Tibial artery (tissue), 4 donors: ENCODE measurements around the gene ERC2.

Experiments used
- DNase-seq, 2 donors: peaks; one replicate each; pipeline ENCODE4 v3.0.0-alpha.2; 2019
- H3K27ac ChIP-seq, 2 donors: fragments of 200-600 bp; sonication (generic) in 1 of 2; 1 replicate in 1 of 2; 2 replicates in 1 of 2; pipeline ENCODE4 v1.5.1; 2018 to 2019; ENCODE audit warnings: mild to moderate bottlenecking in 1 of 2
- H3K27me3 ChIP-seq, 2 donors: fragments of 200-600 bp; sonication (generic) in 1 of 2; one replicate each; pipeline versions ENCODE4 v1.5.1 to v1.6.0; 2016 to 2019
- H3K36me3 ChIP-seq, 3 donors: fragments of 200-600 bp; sonication (generic) in 2 of 3; one replicate each; pipeline ENCODE4 v1.5.1; 2016 to 2019; ENCODE audit warnings: mild to moderate bottlenecking in 2 of 3
- H3K4me1 ChIP-seq, 4 donors: fragments of 200-600 bp; sonication (generic) in 2 of 4; 1 replicate in 3 of 4; 2 replicates in 1 of 4; pipeline ENCODE4 v1.5.1; 2016 to 2019
- H3K4me3 ChIP-seq, 2 donors: fragments of 200-600 bp; sonication (generic) in 1 of 2; 1 replicate in 1 of 2; 2 replicates in 1 of 2; pipeline ENCODE4 v1.5.1; 2018 to 2019; ENCODE audit warnings: mild to moderate bottlenecking in 2 of 2
- H3K9me3 ChIP-seq, 3 donors: fragments of 200-600 bp; sonication (generic) in 1 of 3; one replicate each; pipeline ENCODE4 v1.5.1; 2016 to 2019
- CTCF ChIP-seq, 2 experiments: fragments of 200-600 bp in 1 of 2; fragments of 450-650 bp in 1 of 2; IDR thresholded peaks; one replicate each; pipeline ENCODE4 v1.5.1; 2017 to 2019; ENCODE audit warnings: antibody characterized with exemption in 2 of 2, mild to moderate bottlenecking in 1 of 2, moderate library complexity in 1 of 2
- intact Hi-C: fragments of 100-400 bp; cut with DNase I; formaldehyde crosslinking; loops from one replicate; pipeline ENCODE4 v1.15.0; 2023; ENCODE audit warnings: low total_unique reads

ERC2 gene

GRCh38 chr3:55897573-55898224 is 570.6 kb downstream of the ERC2 start:
- DNase-seq, result no peak
- Histone ChIP-seq H3K36me3 (no peaks in the 10 kb centered on the region), H3K27ac (no peak overlapping the region), H3K4me1 (no peaks in the 10 kb centered on the region), H3K9me3 (no peaks in the 10 kb centered on the region), H3K4me3 (no peak overlapping the region), H3K27me3 (peaks cover 0 to 6% of the 10 kb centered on the region in 2 donors)
- no peak for TF ChIP-seq CTCF (IDR thresholded peaks at IDR 0.05)
- intact Hi-C loops, result no loop called here

GRCh38 chr3:55895897-55896566 is 572.2 kb downstream of the ERC2 start:
- H3K4me3 ChIP-seq, result no peak overlapping the region
- DNase-seq, result no peak
- H3K27ac ChIP-seq, result no peak overlapping the region
- H3K27me3 ChIP-seq, result peaks cover 0 to 4% of the 10 kb centered on the region in 2 donors
- H3K9me3 ChIP-seq, result no peaks in the 10 kb centered on the region
- intact Hi-C loops, result no loop called here
- H3K4me1 ChIP-seq, result no peaks in the 10 kb centered on the region
- H3K36me3 ChIP-seq, result no peaks in the 10 kb centered on the region
- no peak for TF ChIP-seq CTCF (IDR thresholded peaks at IDR 0.05)

GRCh38 chr3:55894605-55895004 is 573.7 kb downstream of the ERC2 start:
- Histone ChIP-seq H3K4me3 (no peak overlapping the region), H3K27ac (no peak overlapping the region), H3K9me3 (no peaks in the 10 kb centered on the region), H3K27me3 (peaks cover 0 to 4% of the 10 kb centered on the region in 2 donors), H3K36me3 (no peaks in the 10 kb centered on the region), H3K4me1 (no peaks in the 10 kb centered on the region)
- no peak for DNase-seq
- intact Hi-C loops, result no loop called here
- no peak for TF ChIP-seq CTCF (IDR thresholded peaks at IDR 0.05)

DNA sequence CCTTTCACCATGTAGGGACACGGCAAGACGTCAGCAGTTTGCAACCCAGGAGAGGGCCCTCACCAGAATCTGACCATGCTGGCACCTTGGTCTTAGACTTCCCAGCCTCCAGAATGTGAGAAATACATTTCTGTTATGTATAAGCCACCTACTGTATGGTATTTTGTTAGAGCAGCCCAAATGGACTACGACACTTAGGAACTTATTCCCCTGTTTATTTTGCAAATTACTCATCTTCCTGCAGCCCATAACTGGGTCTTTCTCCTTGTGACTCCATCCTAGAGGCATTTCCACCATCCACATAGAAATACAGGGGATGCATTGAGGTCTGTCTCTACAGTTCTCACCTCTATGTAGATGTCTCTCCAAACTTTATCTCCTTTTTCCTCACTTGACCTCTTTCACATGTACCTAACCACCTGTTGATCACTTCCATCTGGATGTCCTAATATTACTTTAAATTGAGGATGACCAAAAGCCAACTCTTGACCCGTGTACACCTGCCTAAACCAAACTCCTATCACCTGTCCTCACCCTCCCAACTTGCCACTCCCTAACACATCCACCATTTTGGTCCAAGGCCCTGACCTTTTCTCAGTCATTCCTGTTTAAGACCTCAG is 575.1 kb downstream of the ERC2 start:
- H3K4me1 ChIP-seq, result no peaks in the 10 kb centered on the region
- H3K27me3 ChIP-seq, result peaks cover 0 to 4% of the 10 kb centered on the region in 2 donors
- no peaks in the 10 kb centered on the region for H3K36me3 ChIP-seq
- intact Hi-C loops, result no loop called here
- no peak for TF ChIP-seq CTCF (IDR thresholded peaks at IDR 0.05)
- H3K9me3 ChIP-seq, result no peaks in the 10 kb centered on the region
- no peak for DNase-seq
- H3K4me3 ChIP-seq, result no peak overlapping the region
- H3K27ac ChIP-seq, result no peak overlapping the region

- Histone ChIP-seq H3K36me3 (no peaks in the 10 kb centered on the region), H3K4me1 (no peaks in the 10 kb centered on the region), H3K27me3 (peaks cover 0 to 4% of the 10 kb centered on the region in 2 donors), H3K4me3 (no peak overlapping the region), H3K27ac (no peak overlapping the region), H3K9me3 (no peaks in the 10 kb centered on the region)
- TF ChIP-seq CTCF (IDR thresholded peaks at IDR 0.05), result no peak
- DNase-seq, result no peak
- intact Hi-C loops, result no loop called here
Measured at GRCh38 chr3:55891106-55891505, 577.2 kb downstream of the ERC2 start.
